Measurements from ENCODE around the gene DAPL1.

Gene DAPL1

GRCh38 chr2:158795195-158795924 is at the start of gene DAPL1:
TSS of gene DAPL1 (plus strand) at chr2:158795317. CDS start at chr2:158795373, 56 bp downstream.
- H3K27me3 ChIP-seq (ENCODE audit: control insufficient read depth, insufficient read depth, low read length): no peaks in the 10 kb centered on the region
- H3K4me1 ChIP-seq (ENCODE audit: control insufficient read depth, insufficient read depth, low read length): no peaks in the 10 kb centered on the region
- peak within 1 kb of the TSS; percentile 22 for H3K4me3 ChIP-seq (ENCODE audit: low read length)
- H3K36me3 ChIP-seq (ENCODE audit: control insufficient read depth, insufficient read depth, low read length): no peaks in the 10 kb centered on the region
- H3K9ac ChIP-seq (ENCODE audit: low read length): no peak within 1 kb of the TSS
- H3K27ac ChIP-seq (ENCODE audit: low read depth, low read length): no peak within 1 kb of the TSS

GRCh38 chr2:158745866-158746382 is 49.2 kb upstream of the DAPL1 start:
- Histone ChIP-seq H3K27ac (ENCODE audit: low read depth, low read length) (no peak overlapping the region), H3K9ac (ENCODE audit: low read length) (no peak overlapping the region)

GRCh38 chr2:158746488-158746887 is 48.6 kb upstream of the DAPL1 start:
- Histone ChIP-seq H3K27ac (ENCODE audit: low read depth, low read length) (no peak overlapping the region), H3K4me1 (ENCODE audit: control insufficient read depth, insufficient read depth, low read length) (no peaks in the 10 kb centered on the region), H3K9ac (ENCODE audit: low read length) (no peak overlapping the region), H3K4me3 (ENCODE audit: low read length) (no peak overlapping the region), H3K27me3 (ENCODE audit: control insufficient read depth, insufficient read depth, low read length) (no peaks in the 10 kb centered on the region), H3K36me3 (ENCODE audit: control insufficient read depth, insufficient read depth, low read length) (no peaks in the 10 kb centered on the region)

More at GRCh38 chr2:158745866-158746382, 49.2 kb upstream of the DAPL1 start:
- Histone ChIP-seq H3K4me3 (ENCODE audit: low read length) (no peak overlapping the region), H3K36me3 (ENCODE audit: control insufficient read depth, insufficient read depth, low read length) (no peaks in the 10 kb centered on the region), H3K4me1 (ENCODE audit: control insufficient read depth, insufficient read depth, low read length) (no peaks in the 10 kb centered on the region), H3K27me3 (ENCODE audit: control insufficient read depth, insufficient read depth, low read length) (no peaks in the 10 kb centered on the region)

GRCh38 chr2:158747281-158747680 is 47.8 kb upstream of the DAPL1 start:
- Histone ChIP-seq H3K4me3 (ENCODE audit: low read length) (no peak overlapping the region), H3K36me3 (ENCODE audit: control insufficient read depth, insufficient read depth, low read length) (no peaks in the 10 kb centered on the region), H3K27ac (ENCODE audit: low read depth, low read length) (no peak overlapping the region), H3K27me3 (ENCODE audit: control insufficient read depth, insufficient read depth, low read length) (no peaks in the 10 kb centered on the region), H3K9ac (ENCODE audit: low read length) (no peak overlapping the region), H3K4me1 (ENCODE audit: control insufficient read depth, insufficient read depth, low read length) (no peaks in the 10 kb centered on the region)

GRCh38 chr2:158748926-158749590 is 46.1 kb upstream of the DAPL1 start:
- Histone ChIP-seq H3K9ac (ENCODE audit: low read length) (no peak overlapping the region), H3K4me1 (ENCODE audit: control insufficient read depth, insufficient read depth, low read length) (no peaks in the 10 kb centered on the region), H3K27me3 (ENCODE audit: control insufficient read depth, insufficient read depth, low read length) (no peaks in the 10 kb centered on the region), H3K4me3 (ENCODE audit: low read length) (no peak overlapping the region), H3K36me3 (ENCODE audit: control insufficient read depth, insufficient read depth, low read length) (no peaks in the 10 kb centered on the region), H3K27ac (ENCODE audit: low read depth, low read length) (no peak overlapping the region)

- Histone ChIP-seq H3K36me3 (ENCODE audit: control insufficient read depth, insufficient read depth, low read length) (no peaks in the 10 kb centered on the region), H3K9ac (ENCODE audit: low read length) (no peak overlapping the region), H3K4me1 (ENCODE audit: control insufficient read depth, insufficient read depth, low read length) (no peaks in the 10 kb centered on the region), H3K4me3 (ENCODE audit: low read length) (no peak overlapping the region), H3K27me3 (ENCODE audit: control insufficient read depth, insufficient read depth, low read length) (no peaks in the 10 kb centered on the region), H3K27ac (ENCODE audit: low read depth, low read length) (no peak overlapping the region)
Observed at GRCh38 chr2:158750458-158751125, 44.5 kb upstream of the DAPL1 start.

- no peaks in the 10 kb centered on the region for H3K4me1 ChIP-seq (ENCODE audit: control insufficient read depth, insufficient read depth, low read length)
- H3K9ac ChIP-seq (ENCODE audit: low read length): no peak overlapping the region
- H3K36me3 ChIP-seq (ENCODE audit: control insufficient read depth, insufficient read depth, low read length): no peaks in the 10 kb centered on the region
- no peaks in the 10 kb centered on the region for H3K27me3 ChIP-seq (ENCODE audit: control insufficient read depth, insufficient read depth, low read length)
- no peak overlapping the region for H3K27ac ChIP-seq (ENCODE audit: low read depth, low read length)
- peak overlapping the region; percentile 48 for H3K4me3 ChIP-seq (ENCODE audit: low read length)
Observed at GRCh38 chr2:158753641-158754611, 41.2 kb upstream of the DAPL1 start.

GRCh38 chr2:158755310-158756087 is 39.6 kb upstream of the DAPL1 start:
- H3K9ac ChIP-seq (ENCODE audit: low read length): no peak overlapping the region
- no peak overlapping the region for H3K4me3 ChIP-seq (ENCODE audit: low read length)
- no peaks in the 10 kb centered on the region for H3K27me3 ChIP-seq (ENCODE audit: control insufficient read depth, insufficient read depth, low read length)
- H3K27ac ChIP-seq (ENCODE audit: low read depth, low read length): no peak overlapping the region
- no peaks in the 10 kb centered on the region for H3K4me1 ChIP-seq (ENCODE audit: control insufficient read depth, insufficient read depth, low read length)
- H3K36me3 ChIP-seq (ENCODE audit: control insufficient read depth, insufficient read depth, low read length): no peaks in the 10 kb centered on the region

- no peak overlapping the region for H3K27ac ChIP-seq (ENCODE audit: low read depth, low read length)
- no peaks in the 10 kb centered on the region for H3K27me3 ChIP-seq (ENCODE audit: control insufficient read depth, insufficient read depth, low read length)
- no peaks in the 10 kb centered on the region for H3K36me3 ChIP-seq (ENCODE audit: control insufficient read depth, insufficient read depth, low read length)
- H3K4me3 ChIP-seq (ENCODE audit: low read length): no peak overlapping the region
- H3K4me1 ChIP-seq (ENCODE audit: control insufficient read depth, insufficient read depth, low read length): no peaks in the 10 kb centered on the region
- H3K9ac ChIP-seq (ENCODE audit: low read length): no peak overlapping the region
Observed at GRCh38 chr2:158756331-158756730, 38.8 kb upstream of the DAPL1 start.

- no peak overlapping the region for H3K27ac ChIP-seq (ENCODE audit: low read depth, low read length)
- no peaks in the 10 kb centered on the region for H3K36me3 ChIP-seq (ENCODE audit: control insufficient read depth, insufficient read depth, low read length)
- no peaks in the 10 kb centered on the region for H3K27me3 ChIP-seq (ENCODE audit: control insufficient read depth, insufficient read depth, low read length)
- H3K4me3 ChIP-seq (ENCODE audit: low read length): no peak overlapping the region
- H3K4me1 ChIP-seq (ENCODE audit: control insufficient read depth, insufficient read depth, low read length): no peaks in the 10 kb centered on the region
- no peak overlapping the region for H3K9ac ChIP-seq (ENCODE audit: low read length)
Observed at GRCh38 chr2:158756976-158757375, 38.1 kb upstream of the DAPL1 start.

GRCh38 chr2:158760887-158761286 is 34.2 kb upstream of the DAPL1 start:
- no peak overlapping the region for H3K4me3 ChIP-seq (ENCODE audit: low read length)
- H3K27ac ChIP-seq (ENCODE audit: low read depth, low read length): no peak overlapping the region
- H3K36me3 ChIP-seq (ENCODE audit: control insufficient read depth, insufficient read depth, low read length): no peaks in the 10 kb centered on the region
- no peaks in the 10 kb centered on the region for H3K27me3 ChIP-seq (ENCODE audit: control insufficient read depth, insufficient read depth, low read length)
- H3K9ac ChIP-seq (ENCODE audit: low read length): no peak overlapping the region
- no peaks in the 10 kb centered on the region for H3K4me1 ChIP-seq (ENCODE audit: control insufficient read depth, insufficient read depth, low read length)

All from rectal smooth muscle tissue (tissue), 1 donor.